Caki2 (cell line): Measurements from ENCODE around the gene NFIB. TPM values are rescaled to one million over a fixed set of nuclear protein-coding genes. Genes with fewer than 3 reads are reported as not detected.

Experiments used
- DNase-seq: peaks from one replicate; pipeline ENCODE4 v3.0.0-alpha.2; 2015; ENCODE audit warnings: low read depth
- in situ Hi-C: cut with HindIII; loops from 2 replicates; pipeline ENCODE4 v1.10.0; 2016; ENCODE audit warnings: low sequenced_read_pairs, low pct_unique_long_range_greater_than_20kb, mixed read lengths
- total RNA-seq: library from RNA; depleted of rRNA; stranded (reverse); fragments of >200 nt; shearing (Covaris generic); gene quantifications from 2 replicates; pipeline ENCODE4 v1.2.3, GENCODE V29; 2014; ENCODE audit warnings: low replicate concordance

The NFIB gene
- total RNA-seq, 1 experiment from 2014 or later = 15.4 TPM

DNA sequence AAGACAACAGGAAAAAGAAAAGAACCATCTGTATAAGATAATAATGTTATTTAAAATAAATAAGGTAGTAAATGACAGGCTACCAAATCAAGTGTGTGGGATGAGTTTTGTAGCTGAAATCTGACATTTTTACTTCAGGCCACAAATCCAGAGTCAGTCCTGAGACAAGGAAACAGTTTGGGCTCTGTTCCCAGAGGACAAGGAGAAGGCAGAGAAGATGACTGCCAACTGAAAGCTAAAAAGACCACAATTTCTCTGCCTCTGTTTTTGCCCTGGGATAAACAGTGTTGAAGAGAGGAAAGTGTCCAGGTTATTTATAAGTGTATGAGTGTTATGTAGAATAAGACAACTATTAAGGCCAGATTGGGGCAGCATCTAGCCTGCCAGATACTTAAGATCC is 180.5 kb downstream of the NFIB start:
- no peak for DNase-seq
- in situ Hi-C loops = no loop called here

DNA sequence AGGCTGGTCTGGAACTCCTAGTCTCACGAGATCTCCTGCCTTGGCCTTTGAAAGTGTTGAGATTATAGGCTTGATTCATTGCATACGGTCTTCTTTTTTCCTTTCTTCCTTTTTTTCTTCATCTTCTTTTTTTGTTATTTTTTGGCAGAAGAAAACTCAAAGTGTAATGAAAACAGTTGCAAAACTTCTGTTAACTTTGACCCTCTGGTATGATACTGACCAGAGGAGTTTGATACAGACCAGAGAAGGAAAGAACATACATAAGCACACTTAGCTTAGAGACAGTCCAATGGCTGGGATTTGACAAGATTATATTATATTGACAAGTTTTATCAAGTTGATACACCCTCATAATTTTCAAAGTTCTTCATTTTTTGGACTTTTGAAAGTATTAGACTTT is 181.2 kb downstream of the NFIB start:
- DNase-seq = no peak
- in situ Hi-C loops = no loop called here

DNA sequence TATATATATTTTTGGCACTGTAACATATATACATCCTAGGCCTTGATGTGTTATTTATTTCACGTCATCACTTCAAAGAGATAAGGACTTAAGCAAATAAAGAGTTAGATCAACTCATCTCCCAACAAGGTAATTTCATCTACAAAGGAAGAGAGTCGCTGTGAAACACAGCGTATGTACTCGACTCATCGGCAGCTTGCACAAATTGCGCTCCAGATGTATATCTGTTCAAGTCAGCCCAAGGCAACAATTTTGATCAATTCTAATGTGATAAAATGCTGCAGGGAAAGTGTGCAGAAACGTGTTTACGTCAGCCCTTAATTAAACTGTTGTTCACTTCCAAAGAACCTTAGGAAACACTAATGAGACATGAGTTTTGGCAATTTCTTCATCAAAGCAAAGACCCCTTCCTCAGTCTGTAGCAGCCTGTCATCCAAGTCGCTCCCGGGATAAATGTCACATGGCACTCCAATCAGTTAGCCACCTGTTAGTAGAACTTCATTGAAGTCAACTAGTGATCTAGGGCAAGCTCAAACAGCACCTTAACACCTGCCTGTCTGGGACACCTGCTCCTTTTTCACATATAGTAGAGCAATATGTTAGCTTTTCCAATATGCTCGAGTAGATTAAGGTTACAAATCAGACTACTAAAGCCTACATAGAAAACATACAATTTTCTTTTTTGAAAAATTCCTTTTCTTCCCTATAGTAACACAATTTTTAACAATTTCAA is 182.4 kb downstream of the NFIB start:
- in situ Hi-C loops = no loop called here

DNA sequence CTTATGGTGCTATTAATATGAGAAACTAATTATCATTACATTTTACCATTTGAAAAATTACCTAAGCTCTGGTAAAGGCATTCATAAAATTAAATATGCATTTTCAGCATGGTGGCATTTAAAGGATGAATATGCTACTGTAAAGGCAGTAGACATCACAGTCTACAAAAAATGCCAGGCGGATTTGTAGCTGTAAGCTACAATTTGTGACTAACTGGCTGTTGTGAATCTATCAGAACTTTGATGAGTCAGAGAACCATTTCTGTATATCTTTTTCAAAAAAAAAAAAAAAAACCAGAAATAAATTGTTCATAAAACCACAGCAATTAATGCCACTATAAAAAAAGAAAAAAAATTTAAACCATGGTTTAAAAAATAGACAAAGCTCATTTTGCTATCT is 186.3 kb downstream of the NFIB start:
- in situ Hi-C loops = no loop called here
- DNase-seq = no peak

More for the DNA sequence above, 182.4 kb downstream of the NFIB start:
- no peak for DNase-seq

DNA sequence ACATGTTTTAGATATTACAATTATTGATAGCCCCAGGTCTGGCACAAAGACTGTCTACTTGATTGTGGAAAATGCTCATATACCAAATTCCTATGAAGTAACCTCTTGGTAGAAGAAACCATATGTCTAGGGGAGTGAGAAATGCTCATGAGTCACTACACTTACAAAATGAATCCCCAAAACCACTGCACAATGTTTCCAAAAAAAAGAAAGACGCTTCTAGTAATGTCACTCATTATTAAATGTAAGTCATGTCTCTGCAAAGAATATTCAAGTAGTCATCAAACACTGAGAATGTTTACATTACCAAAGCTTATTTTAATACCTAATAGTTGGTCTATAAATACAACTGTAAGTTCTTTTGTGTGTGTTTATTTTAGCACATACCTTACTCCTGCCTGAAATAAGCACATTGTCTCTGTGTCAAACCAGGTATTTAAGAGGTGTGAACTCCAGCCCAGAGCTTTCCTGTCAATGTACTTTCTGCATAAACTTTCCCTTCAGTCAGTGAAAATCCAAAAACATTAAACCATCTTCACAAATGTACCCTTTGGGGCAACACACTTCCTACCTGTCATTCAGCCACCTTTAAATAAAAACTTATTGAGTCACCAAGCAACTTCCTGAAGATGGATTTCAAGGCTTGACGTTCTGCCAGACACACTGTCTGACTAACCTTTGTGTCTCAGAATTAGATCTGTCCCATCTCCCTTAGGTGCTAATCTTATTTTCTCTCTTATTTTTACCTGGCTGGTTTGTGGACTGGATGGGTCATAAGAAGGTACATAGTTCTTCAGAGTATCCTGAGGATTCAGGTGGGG is 194.0 kb downstream of the NFIB start:
- DNase-seq = no peak
- in situ Hi-C loops = no loop called here

DNA sequence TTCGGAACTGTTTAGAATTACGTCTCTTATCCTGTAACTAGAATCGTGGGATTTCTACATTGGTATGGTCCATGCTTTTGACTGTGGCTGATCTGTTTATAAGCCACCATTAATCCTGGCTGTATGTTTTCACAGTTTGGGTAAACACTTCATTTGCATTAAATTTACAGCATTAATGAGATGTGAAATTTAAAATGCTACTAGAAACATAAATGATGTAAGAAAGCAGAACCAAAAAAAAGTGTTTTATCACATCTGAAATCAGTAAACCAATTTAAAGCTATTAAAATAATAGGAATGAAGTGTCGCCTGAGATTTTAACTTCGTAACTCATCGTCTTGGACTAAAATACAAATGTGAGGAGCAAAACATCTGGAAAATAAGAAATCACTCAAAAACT is 201.7 kb downstream of the NFIB start:
- in situ Hi-C loops = no loop called here
- DNase-seq = no peak

DNA sequence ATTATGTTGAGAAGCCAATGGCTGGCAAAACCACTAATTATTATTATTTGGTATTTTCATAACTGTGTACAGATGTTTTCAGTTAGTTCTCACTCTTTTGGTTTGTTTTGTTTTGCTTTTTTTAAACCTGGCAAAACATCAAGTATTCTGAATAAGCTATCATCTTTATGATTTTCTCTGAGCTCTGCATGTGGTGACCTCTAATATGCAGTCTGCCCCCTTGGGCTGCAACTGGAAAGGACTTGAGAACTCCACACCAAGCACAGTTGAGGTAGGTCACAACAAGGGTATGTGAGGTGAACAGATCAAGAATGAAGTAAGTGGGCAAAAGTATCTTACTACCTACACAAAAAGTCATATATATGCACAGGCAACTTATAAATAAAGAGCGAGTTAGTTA is 202.2 kb downstream of the NFIB start:
- in situ Hi-C loops = no loop called here
- no peak for DNase-seq

DNA sequence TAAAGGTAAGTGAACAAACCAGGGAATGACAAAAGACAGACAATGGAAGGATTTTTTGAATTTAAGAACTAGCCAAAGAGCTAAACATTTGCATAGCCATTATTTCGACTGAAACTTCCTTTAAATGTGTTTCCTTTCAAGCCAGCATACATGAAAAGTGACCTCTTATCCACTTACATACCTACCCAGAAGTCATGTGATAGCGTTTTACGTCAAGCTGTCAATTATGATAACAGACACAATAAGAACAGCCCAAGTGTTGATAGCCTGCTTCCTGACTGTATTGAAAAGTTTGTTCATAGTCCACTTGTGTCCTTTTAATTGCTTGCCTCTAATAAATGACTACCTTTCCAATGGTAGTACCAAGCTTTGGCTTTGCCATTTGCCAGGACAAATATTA is 206.0 kb downstream of the NFIB start:
- DNase-seq = no peak
- in situ Hi-C loops = no loop called here

DNA sequence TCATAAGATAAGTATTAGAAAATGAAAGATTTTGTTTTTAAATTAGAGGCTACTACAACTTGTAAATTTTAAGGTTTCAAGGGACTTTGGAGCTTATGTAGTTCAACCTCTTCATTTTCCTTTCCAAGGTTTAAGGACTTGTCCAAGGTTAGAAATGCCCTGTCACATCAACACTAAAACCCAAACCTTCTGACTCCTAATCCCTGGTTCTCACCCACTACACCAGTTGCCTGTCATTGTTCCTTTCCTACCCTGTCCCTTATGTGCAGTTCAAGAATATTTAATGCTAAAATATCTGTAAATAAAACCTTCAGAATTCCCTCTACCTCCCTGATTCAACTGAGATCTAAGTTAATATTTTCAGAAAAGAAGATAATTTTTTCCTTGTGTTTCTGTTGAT is 206.4 kb downstream of the NFIB start:
- in situ Hi-C loops = no loop called here
- DNase-seq = no peak

DNA sequence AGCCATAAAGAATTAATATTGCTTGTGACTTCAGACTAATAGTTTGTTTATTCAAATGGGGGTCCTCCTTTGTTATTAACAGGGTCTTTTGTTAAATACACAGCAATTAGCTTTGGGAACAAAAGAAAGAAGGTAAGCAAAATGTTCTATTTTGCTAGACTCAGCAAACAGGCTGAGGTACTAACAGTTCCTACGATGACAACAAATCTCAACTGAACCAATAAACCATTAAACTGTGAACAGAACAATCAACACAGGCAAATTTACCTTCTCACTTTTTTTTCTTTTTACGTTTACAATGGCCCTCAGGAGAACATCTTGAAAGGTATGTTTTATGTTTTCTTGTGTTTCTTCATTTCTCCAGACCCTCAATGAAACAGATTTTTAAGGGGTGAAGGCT is 207.2 kb downstream of the NFIB start:
- in situ Hi-C loops = no loop called here
- no peak for DNase-seq

DNA sequence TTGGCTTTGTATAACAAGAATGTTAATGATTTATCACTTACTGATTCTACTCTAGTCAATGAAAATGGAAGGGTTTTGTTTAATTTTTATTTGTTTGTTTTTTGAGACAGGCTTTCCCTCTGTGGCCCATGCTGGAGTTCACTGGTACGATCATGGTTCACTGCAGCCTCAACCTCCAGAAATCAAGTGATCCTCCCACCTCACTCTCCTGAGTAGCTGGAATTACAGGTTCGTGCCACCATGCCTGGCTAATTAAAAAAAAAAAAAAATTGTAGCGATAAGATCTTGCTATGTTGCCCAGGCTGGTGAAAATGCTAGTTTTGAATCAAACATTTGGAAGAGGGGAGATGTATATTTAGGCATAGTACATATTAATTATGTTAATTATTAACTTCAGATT is 209.4 kb downstream of the NFIB start:
- in situ Hi-C loops = no loop called here

DNA sequence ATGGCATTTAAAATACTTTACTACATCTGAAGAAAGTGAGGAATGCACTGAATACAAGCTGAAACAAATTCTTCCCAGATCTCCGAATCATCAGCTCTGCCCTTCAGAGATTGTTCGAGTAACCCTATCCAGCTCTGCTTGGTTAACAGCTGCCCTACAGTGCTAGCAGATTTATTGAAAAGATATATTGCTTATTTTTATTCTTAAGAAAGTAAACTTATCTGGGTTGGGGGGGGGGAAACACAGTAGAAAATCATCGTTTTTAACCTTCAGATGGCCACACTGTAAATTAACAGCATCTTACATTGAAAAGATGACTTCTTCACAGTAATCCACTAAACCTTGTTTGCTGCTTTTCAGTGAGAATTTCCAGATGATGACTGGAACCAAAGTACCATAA is 210.8 kb downstream of the NFIB start:
- in situ Hi-C loops = no loop called here
- peak; percentile 2 for DNase-seq

More for the DNA sequence above, 209.4 kb downstream of the NFIB start:
- peak; percentile 81 for DNase-seq

DNA sequence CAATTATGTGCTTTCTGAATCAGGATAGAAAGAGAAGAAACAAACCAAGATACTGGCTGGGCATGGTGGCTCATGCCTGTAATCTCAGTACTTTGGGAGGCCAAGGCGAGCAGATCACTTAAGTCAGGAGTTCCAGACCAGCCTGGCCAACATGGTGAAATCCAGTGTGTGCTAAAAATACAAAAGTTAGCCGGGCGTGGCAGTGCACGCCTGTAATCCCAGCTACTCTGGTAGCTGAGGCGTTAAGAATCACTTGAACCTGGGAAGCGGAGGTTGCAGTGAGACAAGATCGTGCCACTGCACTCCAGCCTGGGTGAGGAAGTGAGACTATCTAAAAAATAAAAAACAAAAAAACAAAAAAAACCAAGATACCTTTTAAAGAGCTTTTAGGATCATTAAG is 214.2 kb downstream of the NFIB start:
- no peak for DNase-seq
- in situ Hi-C loops = no loop called here

DNA sequence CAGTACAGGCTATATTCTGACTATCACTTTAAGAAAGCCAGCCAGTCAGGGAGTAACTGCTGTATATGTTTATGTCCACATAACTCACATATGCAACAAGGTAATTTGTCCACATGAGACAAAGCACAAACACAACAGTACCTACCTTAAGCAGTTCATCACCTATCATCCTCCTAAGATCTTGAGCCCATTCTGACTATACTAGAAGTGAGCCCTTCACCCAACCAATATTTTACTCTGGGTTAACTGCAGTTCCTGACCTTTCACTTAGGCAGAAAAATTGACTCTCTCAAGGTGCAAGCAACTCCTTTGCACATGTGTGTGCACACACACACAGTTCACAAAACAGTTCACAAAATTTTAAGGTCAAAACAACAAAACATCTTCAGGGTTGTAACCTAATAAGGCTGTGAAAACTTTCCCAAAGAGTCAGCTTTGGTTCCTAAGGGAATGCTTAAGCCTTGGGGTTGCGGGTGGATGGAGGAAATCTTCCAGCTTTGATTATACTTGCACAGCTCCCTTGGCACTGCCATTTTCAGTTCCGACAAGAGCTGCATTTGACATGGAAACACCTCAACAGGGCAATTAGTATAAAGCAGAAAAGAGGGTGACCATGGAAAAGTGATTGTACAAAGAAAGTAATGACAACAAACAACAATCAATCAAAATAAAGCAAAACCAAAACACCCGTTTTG is 215.3 kb downstream of the NFIB start:
- in situ Hi-C loops = no loop called here
- no peak for DNase-seq

DNA sequence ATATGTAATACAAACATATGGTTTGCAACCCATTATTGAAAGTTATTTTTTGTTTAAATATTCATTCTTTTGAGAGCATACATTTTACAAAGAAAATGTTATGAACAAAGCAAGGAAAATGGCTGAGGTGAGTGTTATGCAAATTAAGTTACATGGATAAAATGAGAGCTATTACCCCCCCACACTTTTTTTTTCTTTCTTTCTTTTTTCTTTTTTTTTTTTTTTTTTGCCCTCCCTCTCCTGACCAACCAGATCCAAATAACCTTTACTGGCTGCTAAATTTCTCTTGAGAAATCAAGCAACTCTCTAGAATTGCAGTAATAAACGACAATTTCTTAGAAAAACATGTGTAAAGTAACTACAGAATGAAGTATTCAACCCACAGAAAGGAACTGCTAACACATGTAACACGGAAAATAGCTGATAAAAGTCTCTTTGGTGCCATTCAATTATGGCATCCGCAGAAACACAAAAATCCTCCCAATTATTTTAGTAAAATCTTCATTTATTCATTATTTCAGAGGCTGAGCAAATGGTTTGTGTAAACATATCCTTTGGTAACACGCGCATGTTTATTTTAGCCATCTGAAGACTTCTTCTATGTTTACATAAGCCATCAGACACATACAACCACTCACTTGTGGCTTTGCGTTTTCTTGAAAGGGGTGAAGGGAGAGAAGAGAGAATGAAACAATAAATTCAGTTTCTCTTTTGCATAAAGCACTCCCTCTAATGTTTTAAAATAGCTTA is 216.1 kb downstream of the NFIB start:
- peak; percentile 15 for DNase-seq
- in situ Hi-C loops = no loop called here

DNA sequence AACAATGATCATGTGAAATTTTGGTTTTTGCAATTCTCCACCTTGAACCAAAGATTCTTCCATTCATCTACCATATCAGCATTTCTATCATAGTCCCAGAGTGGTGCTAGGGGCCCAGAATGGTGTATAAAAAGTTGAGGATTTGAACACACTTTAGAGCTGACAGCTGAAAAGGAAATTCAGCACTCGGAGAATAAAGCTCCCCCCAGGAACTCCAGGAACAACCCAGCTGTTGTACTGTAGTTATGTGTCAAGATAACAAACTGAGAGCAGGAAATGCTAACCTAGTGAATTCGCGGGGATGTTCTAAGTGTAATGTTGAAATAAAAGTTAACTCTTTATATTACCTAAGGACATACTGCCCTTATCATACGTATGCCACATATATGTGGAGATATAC is 216.7 kb downstream of the NFIB start:
- peak; percentile 51 for DNase-seq
- in situ Hi-C loops = no loop called here

DNA sequence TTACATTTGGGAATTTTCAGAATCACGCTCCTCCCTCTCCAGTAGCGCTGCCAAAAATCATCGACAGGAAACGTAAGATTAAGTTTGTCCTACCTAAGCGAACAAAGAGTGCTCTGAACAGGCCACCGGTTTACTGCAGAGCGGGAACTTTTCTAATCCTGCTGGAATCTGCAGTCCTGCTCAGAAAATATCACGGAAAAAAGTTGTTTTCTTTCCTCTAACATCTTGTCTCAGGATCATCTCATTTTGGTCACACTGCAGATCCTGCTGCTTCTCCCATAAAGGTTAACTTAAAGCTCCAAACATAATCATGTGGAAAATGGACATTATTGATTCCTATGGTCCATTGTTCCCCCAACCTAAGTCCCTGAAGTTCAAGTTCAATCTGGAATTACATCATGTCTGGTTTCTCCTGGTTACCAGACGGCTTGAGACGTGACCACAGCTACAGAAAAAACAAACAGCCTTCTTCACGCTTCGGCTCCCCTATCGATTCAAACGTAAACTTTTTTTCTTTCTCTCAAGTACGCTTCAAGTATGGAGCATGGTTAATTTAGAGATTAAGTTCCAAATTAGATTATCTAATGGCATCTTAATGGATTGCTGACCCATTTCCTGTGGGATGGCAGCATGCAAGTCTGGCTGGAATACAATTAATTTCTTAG is 217.6 kb downstream of the NFIB start:
- DNase-seq = peak; percentile 83
- in situ Hi-C loops = no loop called here

DNA sequence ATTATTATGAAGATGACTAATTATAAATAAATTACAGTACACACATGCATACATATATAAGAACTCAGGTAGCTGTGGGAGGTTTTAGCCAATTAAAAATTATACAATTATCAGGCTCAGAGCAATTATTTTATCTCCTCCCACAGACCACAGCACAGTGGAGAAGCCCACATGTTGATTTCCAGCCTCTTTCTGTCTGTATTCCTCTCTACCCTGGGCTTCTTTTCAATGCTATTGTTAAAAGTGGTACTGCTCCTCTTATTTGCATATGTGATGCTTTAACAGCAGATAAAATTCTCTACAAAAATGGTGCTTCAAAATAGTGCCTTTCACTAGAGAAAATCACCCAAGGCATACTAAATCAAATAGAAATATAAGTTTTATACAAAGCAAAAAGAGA is 218.7 kb downstream of the NFIB start:
- DNase-seq = no peak
- in situ Hi-C loops = no loop called here
